Measurements from ENCODE around the gene COPS8.

- no peak for TF ChIP-seq CTCF (conservative IDR thresholded peaks at IDR 0.05)
- no peak for TF ChIP-seq EZH2 (IDR thresholded peaks at IDR 0.05; ENCODE audit: low read depth)
Observed at GRCh38 chr2:237075749-237076599, 9.7 kb upstream of the COPS8 start.

Measured in PC-9 (cell line).